ENCODE measurements around the gene FHIT. TPM values are rescaled to one million over a fixed set of nuclear protein-coding genes. Genes with fewer than 3 reads are reported as not detected.

The FHIT gene
- total and polyA plus RNA-seq, 9 donors: 5.1 to 11.8 (median 9.5) TPM

DNA sequence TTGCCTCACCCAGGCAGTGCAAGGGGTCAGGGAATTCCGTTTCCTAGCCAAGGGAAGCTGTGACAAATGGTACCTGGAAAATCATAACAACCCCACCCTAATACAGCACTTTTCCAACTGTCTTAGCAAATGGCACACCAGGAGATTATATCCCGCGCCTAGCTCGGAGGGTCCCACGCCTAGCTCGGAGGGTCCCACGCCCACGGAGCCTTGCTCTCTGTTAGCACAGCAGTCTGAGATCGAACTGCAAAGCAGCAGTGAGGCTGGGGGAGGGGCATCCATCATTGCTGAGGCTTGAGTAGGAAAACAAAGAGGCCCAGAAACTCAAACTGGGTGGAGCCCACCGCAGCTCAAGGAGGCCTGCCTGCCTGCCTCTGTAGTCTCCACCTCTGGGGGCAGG, 208.1 kb downstream of the FHIT start:
- 90 to 95% (median 91%) methylated on average over 10 of the region's 10 CpGs for WGBS, 3 donors
- H3K4me1 ChIP-seq (ENCODE audit: insufficient read depth): no peaks in the 10 kb centered on the region
- no peak overlapping the region for H3K27ac ChIP-seq
- H3K36me3 ChIP-seq: no peaks in the 10 kb centered on the region
- intact Hi-C loops (cut with DNase I): no loop called here
- DNase-seq: no peak
- H3K27me3 ChIP-seq: no peaks in the 10 kb centered on the region
- no peak for TF ChIP-seq POLR2A (IDR thresholded peaks at IDR 0.05)
- no peak for TF ChIP-seq EP300 (IDR thresholded peaks at IDR 0.05)
- TF ChIP-seq, protein P1, sequence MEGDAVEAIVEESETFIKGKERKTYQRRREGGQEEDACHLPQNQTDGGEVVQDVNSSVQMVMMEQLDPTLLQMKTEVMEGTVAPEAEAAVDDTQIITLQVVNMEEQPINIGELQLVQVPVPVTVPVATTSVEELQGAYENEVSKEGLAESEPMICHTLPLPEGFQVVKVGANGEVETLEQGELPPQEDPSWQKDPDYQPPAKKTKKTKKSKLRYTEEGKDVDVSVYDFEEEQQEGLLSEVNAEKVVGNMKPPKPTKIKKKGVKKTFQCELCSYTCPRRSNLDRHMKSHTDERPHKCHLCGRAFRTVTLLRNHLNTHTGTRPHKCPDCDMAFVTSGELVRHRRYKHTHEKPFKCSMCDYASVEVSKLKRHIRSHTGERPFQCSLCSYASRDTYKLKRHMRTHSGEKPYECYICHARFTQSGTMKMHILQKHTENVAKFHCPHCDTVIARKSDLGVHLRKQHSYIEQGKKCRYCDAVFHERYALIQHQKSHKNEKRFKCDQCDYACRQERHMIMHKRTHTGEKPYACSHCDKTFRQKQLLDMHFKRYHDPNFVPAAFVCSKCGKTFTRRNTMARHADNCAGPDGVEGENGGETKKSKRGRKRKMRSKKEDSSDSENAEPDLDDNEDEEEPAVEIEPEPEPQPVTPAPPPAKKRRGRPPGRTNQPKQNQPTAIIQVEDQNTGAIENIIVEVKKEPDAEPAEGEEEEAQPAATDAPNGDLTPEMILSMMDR (IDR thresholded peaks at IDR 0.05): no peak
- H3K4me3 ChIP-seq: no peak overlapping the region
- H3K9me3 ChIP-seq: no peaks in the 10 kb centered on the region

DNA sequence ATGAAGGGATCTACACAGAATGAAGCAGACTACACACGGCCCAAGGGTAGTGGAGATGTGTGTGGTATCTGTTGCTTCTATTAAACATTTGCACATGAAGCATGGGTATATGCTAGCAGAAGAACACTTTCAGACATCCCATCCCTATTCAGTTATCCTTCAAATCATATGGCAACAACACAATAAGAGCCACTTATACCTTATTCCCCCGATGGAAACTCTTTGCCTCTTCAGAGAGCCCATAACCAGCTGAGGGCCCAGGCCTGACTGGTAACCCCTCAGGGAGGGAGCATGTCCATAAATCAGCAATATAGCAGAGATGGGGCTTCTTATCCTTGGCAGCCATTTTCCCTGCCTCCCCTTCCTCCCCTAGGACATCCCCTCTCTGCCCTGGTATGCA, 210.6 kb downstream of the FHIT start:
- H3K9me3 ChIP-seq: no peaks in the 10 kb centered on the region
- H3K4me1 ChIP-seq (ENCODE audit: insufficient read depth): no peaks in the 10 kb centered on the region
- no peak overlapping the region for H3K27ac ChIP-seq
- H3K36me3 ChIP-seq: no peaks in the 10 kb centered on the region
- no peak overlapping the region for H3K4me3 ChIP-seq
- no peaks in the 10 kb centered on the region for H3K27me3 ChIP-seq
- no peak for DNase-seq
- intact Hi-C loops (cut with DNase I): no loop called here
- no peak for TF ChIP-seq POLR2A (IDR thresholded peaks at IDR 0.05)
- TF ChIP-seq EP300 (IDR thresholded peaks at IDR 0.05): no peak
- TF ChIP-seq, protein P1 (IDR thresholded peaks at IDR 0.05): no peak
- WGBS, 3 donors: 92 to 94% (median 94%) methylated on average over 2 of the region's 2 CpGs

DNA sequence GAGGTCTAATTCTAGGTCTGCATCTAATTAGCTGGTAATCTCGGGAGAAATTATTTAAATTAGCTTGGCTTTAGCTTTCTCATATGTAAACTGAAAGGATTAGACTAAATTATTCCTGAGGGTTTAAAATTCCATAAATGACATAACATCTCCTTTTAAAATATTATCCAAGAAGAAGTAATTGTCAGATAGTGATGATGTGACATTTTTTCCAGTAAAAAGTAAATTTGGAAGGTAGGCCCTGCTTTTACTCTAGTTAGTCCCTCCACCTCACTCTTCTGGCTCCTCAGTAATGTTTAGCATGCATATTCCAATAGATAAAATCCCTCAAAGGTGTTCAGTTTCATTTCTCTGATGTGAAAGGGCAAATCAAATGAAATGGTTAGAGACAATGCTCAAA, 215.7 kb downstream of the FHIT start:
- H3K4me1 ChIP-seq (ENCODE audit: insufficient read depth): peaks cover 2% of the 10 kb centered on the region
- no peak overlapping the region for H3K4me3 ChIP-seq
- H3K9me3 ChIP-seq: no peaks in the 10 kb centered on the region
- no peaks in the 10 kb centered on the region for H3K27me3 ChIP-seq
- intact Hi-C loops (cut with DNase I): no loop called here
- TF ChIP-seq EP300 (IDR thresholded peaks at IDR 0.05) (no peak), POLR2A (IDR thresholded peaks at IDR 0.05) (no peak)
- TF ChIP-seq, protein P1 (IDR thresholded peaks at IDR 0.05): no peak
- H3K36me3 ChIP-seq: no peaks in the 10 kb centered on the region
- 91 to 100% (median 95%) methylated on average over 1 of the region's 1 CpG for WGBS, 3 donors
- no peak for DNase-seq
- no peak overlapping the region for H3K27ac ChIP-seq

DNA sequence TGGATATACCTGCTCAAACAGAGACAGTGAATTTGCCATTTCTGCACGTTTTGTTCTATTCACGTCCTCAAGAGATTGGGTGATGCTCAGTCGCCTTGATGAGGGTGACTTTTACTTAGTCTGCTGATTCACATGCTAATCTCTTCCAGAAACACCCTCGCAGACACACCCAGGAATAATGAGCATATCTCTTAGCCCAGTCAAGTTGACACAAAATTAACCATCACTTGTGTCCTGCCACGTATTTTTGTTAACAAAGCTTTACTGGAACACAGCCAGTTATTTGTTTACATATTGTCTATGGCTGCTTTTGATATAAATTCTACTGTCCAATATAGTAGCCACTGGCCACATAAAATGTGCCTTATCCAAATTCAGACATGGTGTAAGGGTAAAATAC, 218.3 kb downstream of the FHIT start:
- DNase-seq: no peak
- Histone ChIP-seq H3K9me3 (no peaks in the 10 kb centered on the region), H3K4me1 (ENCODE audit: insufficient read depth) (peaks cover 3% of the 10 kb centered on the region), H3K4me3 (no peak overlapping the region), H3K27me3 (no peaks in the 10 kb centered on the region), H3K36me3 (no peaks in the 10 kb centered on the region), H3K27ac (no peak overlapping the region)
- WGBS, 3 donors: 76 to 84% (median 82%) methylated on average over 5 of the region's 5 CpGs
- TF ChIP-seq, protein P1 (IDR thresholded peaks at IDR 0.05): no peak
- no peak for TF ChIP-seq EP300 (IDR thresholded peaks at IDR 0.05)
- intact Hi-C loops (cut with DNase I): no loop called here

DNA sequence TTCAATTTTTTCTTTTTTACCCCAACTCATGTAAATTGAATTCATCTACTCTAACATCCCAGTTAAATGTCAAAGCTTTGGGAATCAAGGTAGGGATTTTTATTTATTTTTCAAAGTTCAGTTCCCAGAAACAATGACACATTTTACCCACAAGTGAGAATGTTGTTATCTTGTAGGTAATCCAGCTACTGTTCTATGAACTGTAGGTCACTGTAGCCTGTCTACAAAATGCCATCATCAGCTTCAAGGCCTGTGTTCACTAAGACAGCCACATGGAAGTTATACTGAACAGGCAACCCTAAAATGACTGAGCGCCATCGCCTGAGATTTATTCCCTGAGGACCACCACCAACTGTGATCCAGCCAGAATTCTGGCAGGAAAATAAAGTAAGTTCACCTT, 219.7 kb downstream of the FHIT start:
- peaks cover 3% of the 10 kb centered on the region for H3K4me1 ChIP-seq (ENCODE audit: insufficient read depth)
- no peak for DNase-seq
- no peak overlapping the region for H3K27ac ChIP-seq
- WGBS, 3 donors: 94 to 97% (median 95%) methylated on average over 2 of the region's 2 CpGs
- H3K9me3 ChIP-seq: no peaks in the 10 kb centered on the region
- no peaks in the 10 kb centered on the region for H3K27me3 ChIP-seq
- no peak overlapping the region for H3K4me3 ChIP-seq
- TF ChIP-seq EP300 (IDR thresholded peaks at IDR 0.05): no peak
- no peak for TF ChIP-seq POLR2A (IDR thresholded peaks at IDR 0.05)
- no peaks in the 10 kb centered on the region for H3K36me3 ChIP-seq
- intact Hi-C loops (cut with DNase I): no loop called here

Measured in ovary (tissue), 9 donors.